ENCODE measurements around the gene MYOF.
"Not testable (repeated sequence)": the region's sequence is repeated elsewhere in the genome, so short reads cannot be mapped to it uniquely, and the experiment has no call there.

The MYOF gene

GRCh38 chr10:93342921-93343320, 139.2 kb downstream of the MYOF start:
- no peak for DNase-seq

GRCh38 chr10:93342366-93342765, 139.8 kb downstream of the MYOF start:
- no peak for DNase-seq

DNA sequence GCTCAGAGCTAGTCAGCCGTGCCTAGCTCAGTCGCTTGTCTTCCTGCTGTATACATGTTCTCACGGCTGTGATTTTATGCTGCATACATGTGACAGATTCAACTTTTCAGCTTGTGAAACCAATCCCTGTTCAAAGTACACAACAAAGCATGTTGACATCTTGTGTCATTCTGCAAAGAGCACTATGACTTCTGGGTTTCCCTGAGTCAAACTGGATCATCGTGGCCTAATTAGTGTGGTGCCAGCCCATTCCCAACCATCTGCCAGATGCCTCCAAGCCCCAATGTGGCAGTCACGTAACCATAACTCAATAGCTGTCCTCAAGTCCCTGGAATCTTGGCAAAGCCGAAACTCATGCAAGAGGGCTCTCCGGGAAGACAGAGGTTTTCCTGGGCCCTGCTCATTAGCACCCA, 144.8 kb downstream of the MYOF start:
- no peak for DNase-seq

DNA sequence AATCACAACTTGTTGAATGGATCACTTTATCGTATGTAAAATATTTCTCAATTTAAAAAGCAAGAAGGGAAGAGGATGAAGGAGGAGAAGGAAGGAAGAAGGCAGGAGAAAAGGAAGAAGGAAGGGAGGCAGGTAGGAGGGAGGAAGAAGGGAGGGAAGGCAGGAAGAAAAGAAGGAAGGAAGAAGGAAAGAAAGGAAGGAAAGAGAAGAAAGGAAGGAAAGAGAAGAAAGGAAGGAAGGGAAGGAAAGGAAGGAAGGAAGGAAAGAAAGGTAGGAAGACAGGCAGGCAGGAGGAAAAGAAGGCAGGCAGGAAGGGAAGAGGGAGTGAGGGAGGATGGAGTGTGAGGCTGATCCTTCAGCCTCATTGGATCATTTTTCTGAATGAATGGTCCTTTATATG, 145.5 kb downstream of the MYOF start:
- DNase-seq = no peak

- DNase-seq = no peak
Observed at GRCh38 chr10:93336110-93336509, 146.0 kb downstream of the MYOF start.

- no peak for DNase-seq
Observed at GRCh38 chr10:93334901-93335327, 147.2 kb downstream of the MYOF start.

GRCh38 chr10:93334181-93334580, 148.0 kb downstream of the MYOF start:
- no peak for DNase-seq

GRCh38 chr10:93333278-93333978, 148.7 kb downstream of the MYOF start:
- DNase-seq = no peak

DNA sequence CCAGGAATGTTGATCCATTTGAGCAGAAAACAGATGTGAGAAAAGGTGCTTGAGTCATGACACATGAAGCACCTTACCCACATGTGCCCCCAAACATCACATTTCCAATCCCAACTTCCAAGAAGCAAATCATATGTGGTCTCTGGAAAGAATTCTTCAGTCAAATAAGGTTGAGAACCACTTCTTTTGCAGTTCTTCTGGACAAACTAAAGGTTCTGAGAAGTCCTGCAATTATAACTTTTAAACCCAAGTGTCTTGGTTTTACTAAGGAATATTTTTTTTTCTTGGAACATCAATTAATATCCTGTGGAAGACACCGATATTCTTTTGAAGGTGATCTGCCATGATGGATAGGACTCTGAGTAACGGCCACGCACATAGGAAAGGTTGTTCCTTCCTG, 151.3 kb downstream of the MYOF start:
- no peak for DNase-seq

GRCh38 chr10:93319896-93320295, 162.2 kb downstream of the MYOF start:
- no peak for DNase-seq

- no peak for DNase-seq
Observed at GRCh38 chr10:93319096-93319495, 163.0 kb downstream of the MYOF start.

DNA sequence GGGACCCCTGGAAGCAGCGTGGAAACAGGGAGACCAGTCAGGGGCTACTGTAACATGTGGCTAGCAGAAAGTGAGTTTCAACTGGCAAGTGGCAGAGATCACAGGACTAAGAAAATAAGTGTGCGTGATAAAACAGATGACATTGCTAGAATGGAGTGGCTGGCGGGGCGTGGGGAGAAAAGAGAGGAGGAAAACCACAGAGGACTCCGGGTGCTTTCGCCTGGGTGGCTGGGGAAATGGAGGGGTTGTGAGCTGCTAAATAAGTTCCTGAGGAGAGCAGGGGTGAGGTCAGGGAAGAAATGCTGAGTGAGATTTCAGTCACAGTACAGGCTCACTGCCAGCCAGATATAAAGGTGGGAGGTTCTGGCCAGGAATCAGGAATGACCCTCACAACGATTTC, 166.9 kb downstream of the MYOF start:
- DNase-seq = no peak

- DNase-seq = not testable (repeated sequence)
Observed at GRCh38 chr10:93314656-93315055, 167.5 kb downstream of the MYOF start.

DNA sequence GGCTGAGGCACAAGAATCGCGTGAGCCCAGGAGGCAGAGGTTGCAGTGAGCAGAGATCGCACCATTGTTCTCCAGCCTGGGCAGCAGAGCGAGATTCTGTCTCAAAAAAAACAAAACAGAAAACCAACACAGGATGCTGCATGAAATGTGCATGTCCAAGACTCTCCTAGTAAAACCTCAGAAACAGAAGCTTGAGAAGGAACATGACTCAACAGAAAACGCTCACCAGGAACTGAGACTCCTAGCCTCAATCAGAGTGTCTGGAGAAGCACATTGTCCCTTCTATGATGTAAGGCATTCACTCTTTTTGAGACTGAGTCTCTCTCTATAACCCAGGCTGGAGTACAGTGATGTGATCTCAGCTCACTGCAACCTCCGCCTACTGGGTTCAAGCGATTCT, 168.3 kb downstream of the MYOF start:
- no peak for DNase-seq

- DNase-seq = no peak
Observed at GRCh38 chr10:93309062-93309461, 173.1 kb downstream of the MYOF start.

- DNase-seq = no peak
Observed at GRCh38 chr10:93305122-93305521, 177.0 kb downstream of the MYOF start.

- DNase-seq = no peak
Observed at GRCh38 chr10:93300981-93301380, 181.2 kb downstream of the MYOF start.

DNA sequence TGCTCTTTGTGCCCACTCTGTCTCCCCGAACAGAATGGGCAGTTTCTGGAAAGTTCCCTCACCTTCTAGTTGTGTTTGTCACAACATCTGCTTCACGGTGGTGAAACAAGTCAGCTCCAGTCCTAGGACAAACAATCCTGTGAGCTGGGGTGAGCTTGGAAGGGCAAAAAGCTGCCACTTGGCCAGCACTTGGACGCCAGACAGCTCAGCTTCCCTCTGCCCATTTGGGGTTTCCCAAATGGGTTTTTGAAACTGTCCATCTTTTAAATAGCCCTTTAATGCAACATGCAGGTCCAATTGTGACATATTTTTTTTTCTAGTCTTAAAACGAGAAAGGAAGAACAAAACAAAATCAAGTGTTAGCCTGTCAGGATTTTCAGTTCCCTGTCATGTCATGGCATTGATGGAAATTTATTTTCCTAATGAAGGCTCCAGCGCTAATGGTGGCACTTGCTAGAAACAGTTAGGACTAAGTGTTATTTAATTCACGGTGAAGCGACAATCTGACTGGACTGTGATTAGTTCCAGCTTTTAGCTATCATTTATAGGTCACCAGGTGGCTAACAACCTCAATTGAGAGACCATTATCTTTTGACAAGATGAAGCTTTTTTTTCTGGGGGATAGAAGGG, 181.7 kb downstream of the MYOF start:
- DNase-seq = no peak

GRCh38 chr10:93299606-93300287, 182.4 kb downstream of the MYOF start:
- no peak for DNase-seq

GRCh38 chr10:93299195-93299594, 182.9 kb downstream of the MYOF start:
- no peak for DNase-seq

DNA sequence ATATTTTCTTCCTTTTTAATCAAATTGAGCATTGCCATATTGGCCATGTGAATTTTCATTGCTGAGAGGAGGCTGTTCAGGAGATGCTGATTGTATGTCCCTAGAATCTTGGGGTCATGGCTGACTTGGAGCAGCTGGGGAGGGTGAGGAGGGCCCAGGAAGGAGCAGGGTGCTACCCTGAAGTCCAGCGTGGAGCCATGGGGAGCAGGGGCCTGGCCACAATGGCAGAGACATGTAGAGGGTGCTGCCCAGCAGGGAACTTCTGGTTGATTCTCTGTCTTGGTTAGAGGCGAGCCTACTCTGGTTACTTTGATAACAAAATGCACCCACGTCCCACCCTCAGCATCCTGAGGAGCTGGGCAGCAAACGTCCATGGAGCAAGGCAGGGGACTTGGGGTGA, 186.0 kb downstream of the MYOF start:
- no peak for DNase-seq

DNA sequence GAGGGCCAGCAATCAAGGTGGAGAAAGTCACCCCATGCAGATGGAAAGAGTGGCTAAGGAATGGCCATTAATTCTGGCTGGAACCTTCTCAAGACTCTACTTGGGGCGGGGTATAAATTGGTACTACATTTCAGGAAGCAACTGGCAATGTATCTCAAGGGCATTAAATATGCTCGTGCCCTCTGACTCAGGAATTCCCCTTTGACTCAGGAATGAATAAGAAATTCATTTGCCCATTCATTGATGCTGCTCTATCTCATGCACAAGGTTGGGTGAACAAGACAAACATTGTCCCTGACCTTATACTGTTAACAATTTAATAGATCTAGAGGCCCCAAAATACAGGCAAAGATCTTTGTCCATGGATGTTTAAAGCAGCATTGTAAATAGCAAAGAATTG, 188.1 kb downstream of the MYOF start:
- no peak for DNase-seq

GRCh38 chr10:93290661-93291354, 191.3 kb downstream of the MYOF start:
- DNase-seq = no peak
